IMR-90 (cell line): ENCODE measurements around the gene EEF1G. TPM values are rescaled to one million over a fixed set of nuclear protein-coding genes. Genes with fewer than 3 reads are reported as not detected.

Experiments used
- ATAC-seq: fragments of 200-7000 bp; cut with Tn5 transposase; 2 replicates; pipeline ENCODE4 v1.9.1; 2020; ENCODE audit warnings: low read depth, mild to moderate bottlenecking, moderate library complexity
- BruUV-seq: library from RNA; stranded (reverse); fragments of 400-500 nt; replicated peaks from 2 replicates; lab custom pipeline; 2021; lab: Mats Ljungman, UMichigan
- CTCF ChIA-PET: fragments of 300-600 bp; formaldehyde crosslinking; extraction: SDS; loops from one replicate; lab custom pipeline; 2021; ENCODE audit warnings: antibody characterized with exemption; lab: Yijun Ruan, JAX
- POLR2A ChIA-PET: fragments of 300-600 bp; sonication (Branson Sonifier 250); formaldehyde crosslinking; loops from one replicate; lab custom pipeline; 2022; ENCODE audit warnings: antibody characterized with exemption; ENCODE audit not compliant: unreplicated experiment; lab: Charles Lee
- DNase-seq: peaks from one replicate; pipeline ENCODE4 v3.0.0; 2013
- H2AFZ ChIP-seq: replicated peaks from 2 replicates; pipeline ENCODE3; 2013; ENCODE audit warnings: low read length, mild to moderate bottlenecking; ENCODE audit not compliant: poor library complexity
- H2AK5ac ChIP-seq: 2 replicates; pipeline ENCODE4 v1.6.1; 2013; ENCODE audit warnings: low read depth, low read length, inconsistent platforms
- H2AK9ac ChIP-seq: replicated peaks from 2 replicates; pipeline ENCODE3; 2013; ENCODE audit warnings: mild to moderate bottlenecking, low read depth, low read length, moderate library complexity; ENCODE audit not compliant: poor library complexity
- H2BK120ac ChIP-seq: 2 replicates; pipeline ENCODE4 v1.6.1; 2013; ENCODE audit warnings: low read depth, low read length, inconsistent platforms
- H2BK15ac ChIP-seq: 3 replicates; pipeline ENCODE4 v1.6.1; 2013; ENCODE audit warnings: low read depth, low read length, inconsistent platforms
- H2BK20ac ChIP-seq: 2 replicates; pipeline ENCODE4 v1.6.1; 2013; ENCODE audit warnings: low read depth, mild to moderate bottlenecking, inconsistent platforms, low read length, moderate library complexity
- H2BK5ac ChIP-seq: 2 replicates; pipeline ENCODE4 v1.6.1; 2013; ENCODE audit warnings: mild to moderate bottlenecking, low read depth, low read length, inconsistent platforms; ENCODE audit not compliant: poor library complexity, severe bottlenecking
- H3K14ac ChIP-seq: replicated peaks from 2 replicates; pipeline ENCODE4 v1.6.1; 2013; ENCODE audit warnings: low read depth, low read length, inconsistent platforms
- H3K18ac ChIP-seq: 2 replicates; pipeline ENCODE4 v1.6.1; 2013; ENCODE audit warnings: low read depth, low read length, control low read depth
- H3K23ac ChIP-seq: 2 replicates; pipeline ENCODE4 v1.6.1; 2013; ENCODE audit warnings: low read depth, low read length, inconsistent platforms
- H3K27ac ChIP-seq: 2 replicates; pipeline ENCODE4 v1.5.1; 2013; ENCODE audit warnings: mild to moderate bottlenecking, control low read depth, low read length; ENCODE audit not compliant: insufficient read depth
- H3K27me3 ChIP-seq: 2 replicates; pipeline ENCODE4 v1.6.1; 2013; ENCODE audit warnings: low read length; ENCODE audit not compliant: control insufficient read depth, insufficient read depth
- H3K36me3 ChIP-seq: 2 replicates; pipeline ENCODE4 v1.6.1; 2013; ENCODE audit warnings: low read length, mixed read lengths; ENCODE audit not compliant: control insufficient read depth, insufficient read depth
- H3K4ac ChIP-seq: 2 replicates; pipeline ENCODE4 v1.6.1; 2013; ENCODE audit warnings: low read depth, low read length, inconsistent platforms
- H3K4me1 ChIP-seq: 2 replicates; pipeline ENCODE4 v1.6.1; 2013; ENCODE audit warnings: low read length, mixed read lengths; ENCODE audit not compliant: control insufficient read depth, insufficient read depth
- H3K4me2 ChIP-seq: 2 replicates; pipeline ENCODE4 v1.6.1; 2013; ENCODE audit warnings: low read depth, mild to moderate bottlenecking, control low read depth, low read length, moderate library complexity
- H3K4me3 ChIP-seq: 2 replicates; pipeline ENCODE4 v1.5.1; 2013; ENCODE audit warnings: low read depth, mild to moderate bottlenecking, control low read depth, low read length, moderate library complexity; ENCODE audit not compliant: insufficient read depth
- H3K56ac ChIP-seq: 2 replicates; pipeline ENCODE4 v1.6.1; 2013; ENCODE audit warnings: low read length, inconsistent platforms; ENCODE audit not compliant: insufficient read depth; ENCODE audit errors: extremely low read depth
- H3K79me1 ChIP-seq, 2 experiments: 2 replicates each; pipeline ENCODE4 v1.6.1; 2013; ENCODE audit warnings: low read length in 2 of 2, inconsistent platforms in 1 of 2, low read depth in 1 of 2
- H3K9ac ChIP-seq: 2 replicates; pipeline ENCODE4 v1.6.1; 2013; ENCODE audit warnings: low read depth, low read length, control low read depth
- H3K9me1 ChIP-seq: 2 replicates; pipeline ENCODE4 v1.6.1; 2013; ENCODE audit warnings: low read length, inconsistent platforms; ENCODE audit not compliant: insufficient read depth
- H3K9me3 ChIP-seq: 2 replicates; pipeline ENCODE4 v1.6.1; 2013; ENCODE audit warnings: low read length; ENCODE audit not compliant: control insufficient read depth, insufficient read depth
- H4K20me1 ChIP-seq: 2 replicates; pipeline ENCODE4 v1.6.1; 2013; ENCODE audit warnings: low read length, inconsistent platforms; ENCODE audit not compliant: insufficient read depth
- H4K5ac ChIP-seq: 2 replicates; pipeline ENCODE4 v1.6.1; 2013; ENCODE audit warnings: mild to moderate bottlenecking, low read depth, low read length, control low read depth
- H4K8ac ChIP-seq, 2 experiments: 2 replicates each; pipeline ENCODE4 v1.6.1; 2013; ENCODE audit warnings: low read depth in 2 of 2, low read length in 2 of 2, control low read depth in 1 of 2, inconsistent platforms in 1 of 2
- H4K91ac ChIP-seq: 2 replicates; pipeline ENCODE4 v1.6.1; 2013; ENCODE audit warnings: low read depth, low read length, inconsistent platforms; ENCODE audit not compliant: insufficient read depth
- CTCF ChIP-seq: conservative IDR thresholded peaks from 2 replicates; pipeline ENCODE4 v1.5.1; 2012; ENCODE audit warnings: mild to moderate bottlenecking, low read depth, low read length, improper control_type of control experiment
- ELK1 ChIP-seq: fragments of 150-350 bp; IDR thresholded peaks from 2 replicates; pipeline ENCODE4 v1.6.1; 2016; ENCODE audit warnings: low read depth, mild to moderate bottlenecking, low read length, moderate library complexity, borderline replicate concordance
- MAFK ChIP-seq: IDR thresholded peaks from 2 replicates; pipeline ENCODE4 v1.6.1; 2012; ENCODE audit warnings: low read depth, low read length, improper control_type of control experiment
- MAZ ChIP-seq: IDR thresholded peaks from 2 replicates; pipeline ENCODE4 v1.6.1; 2012; ENCODE audit warnings: low read depth, mild to moderate bottlenecking, low read length, improper control_type of control experiment, moderate library complexity, borderline replicate concordance
- NFE2L2 ChIP-seq: fragments of 150-350 bp; IDR thresholded peaks from 2 replicates; pipeline ENCODE4 v1.6.1; 2016; ENCODE audit warnings: low read depth, mild to moderate bottlenecking, low read length
- RCOR1 ChIP-seq: IDR thresholded peaks from 2 replicates; pipeline ENCODE4 v1.6.1; 2012; ENCODE audit warnings: mild to moderate bottlenecking, low read length, improper control_type of control experiment; ENCODE audit not compliant: insufficient replicate concordance
- RFX5 ChIP-seq: IDR thresholded peaks from 2 replicates; pipeline ENCODE4 v1.8.0; 2012; ENCODE audit warnings: low read depth, mild to moderate bottlenecking, low read length, moderate library complexity
- USF2 ChIP-seq: fragments of 150-350 bp; IDR thresholded peaks from 2 replicates; pipeline ENCODE4 v1.6.1; 2017; ENCODE audit warnings: mild to moderate bottlenecking, antibody characterized with exemption, low read length, low read depth
- WGBS, 2 experiments: methylation state at CpG; one replicate each; pipeline versions ENCODE4 v1.1.5 to v1.1.7; 2013; ENCODE audit warnings: missing lambda C conversion rate in 2 of 2; ENCODE audit not compliant: insufficient read length in 1 of 2; ENCODE audit errors: extremely low coverage in 2 of 2; 5-methylcytosine and 5-hydroxymethylcytosine counted together
- dilution Hi-C: fragments of 300-500 bp; cut with HindIII; formaldehyde crosslinking; loops from one replicate; pipeline ENCODE4 v1.14.3; 2018; ENCODE audit warnings: low sequenced_read_pairs; ENCODE audit not compliant: unreplicated experiment
- in situ Hi-C: fragments of 300-500 bp; cut with MboI; formaldehyde crosslinking; loops from 3 replicates; pipeline ENCODE4 v1.14.3; 2019; ENCODE audit warnings: low sequenced_read_pairs, inconsistent platforms, mixed read lengths
- intact Hi-C: fragments of 100-400 bp; cut with micrococcal nuclease; formaldehyde crosslinking; loops from 2 replicates; pipeline ENCODE4 v1.10.0; 2022
- polyA plus RNA-seq, 3 experiments: library from polyadenylated mRNA; depleted of rRNA; stranded (reverse); fragments of >200 nt; gene quantifications; 2 replicates each; pipeline ENCODE4 v1.2.3, GENCODE V29; 2012; ENCODE audit warnings: low replicate concordance in 1 of 3
- total RNA-seq: library from RNA; depleted of rRNA; stranded (reverse); fragments of >200 nt; gene quantifications from 2 replicates; pipeline ENCODE4 v1.2.3, GENCODE V29; 2012

EEF1G gene
- total and polyA plus RNA-seq, 2 of the 4 experiments (the other 2 are of a cell fraction), result 1,684 to 1,857 TPM

GRCh38 chr11:62605467-62605866, 31.8 kb upstream of the EEF1G start:
- Histone ChIP-seq H3K79me1 (peaks cover 5 to 13% of the 10 kb centered on the region in 2 experiments; a peak in 2 of 4 replicates), H3K27ac (no peak overlapping the region), H4K91ac (no peak overlapping the region), H3K9me3 (no peaks in the 10 kb centered on the region), H3K23ac (no peak overlapping the region), H2BK15ac (no peak overlapping the region), H2AK5ac (no peak overlapping the region), H4K5ac (no peak overlapping the region), H3K9me1 (peaks cover 5% of the 10 kb centered on the region), H3K4me2 (no peak overlapping the region), H2AFZ (no peak overlapping the region), H2BK5ac (no peak overlapping the region), H3K14ac (no peak overlapping the region), H3K27me3 (no peaks in the 10 kb centered on the region), H3K56ac (no peak overlapping the region), H3K18ac (no peak overlapping the region), H3K4me3 (no peak overlapping the region), H3K9ac (no peak overlapping the region), H3K36me3 (peaks cover 31% of the 10 kb centered on the region), H3K4ac (no peak overlapping the region), H2AK9ac (no peak overlapping the region), H4K20me1 (peaks cover 2% of the 10 kb centered on the region; the same call in 1 of the 2 replicates), H4K8ac (no peak overlapping the region), H2BK20ac (no peak overlapping the region), H3K4me1 (peaks cover 3% of the 10 kb centered on the region; the same call in 1 of the 2 replicates), H2BK120ac (no peak overlapping the region)
- no peak for ATAC-seq
- in situ Hi-C loops, result no loop called here
- dilution Hi-C loops, result no loop called here
- no peak for DNase-seq
- ChIA-PET CTCF (no interaction called here), POLR2A (interaction anchor here (0.5 kb wide), 1 partner anchor 19 kb away, joined by 3 read pairs; no protein-coding TSS in a partner anchor)
- no peak for TF ChIP-seq USF2
- no peak for TF ChIP-seq MAZ
- no peak for TF ChIP-seq MAFK
- TF ChIP-seq ELK1, result no peak
- no peak for TF ChIP-seq NFE2L2
- TF ChIP-seq RFX5, result no peak
- no peak for TF ChIP-seq RCOR1
- no peak for TF ChIP-seq CTCF
- no TSS peak for BruUV-seq
- intact Hi-C loops, result no loop called here
- WGBS, 2 experiments, result no CpG with 5 or more reads among the region's 6 CpGs
